K562 (cell line): Measurements from ENCODE around the gene RFNG. TPM values are rescaled to one million over a fixed set of nuclear protein-coding genes. Genes with fewer than 3 reads are reported as not detected.

ENCODE experiments used
- ATAC-seq: fragments of 200-7000 bp; cut with Tn5 transposase; 3 replicates; pipeline ENCODE4 v1.9.1; 2020; ENCODE audit warnings: moderate library complexity
- BruUV-seq: library from RNA; stranded (reverse); fragments of 400-500 nt; replicated peaks from 2 replicates; lab custom pipeline; 2021; lab: Mats Ljungman, UMichigan
- CTCF ChIA-PET: fragments of 300-600 bp; formaldehyde crosslinking; extraction: SDS; loops from one replicate; lab custom pipeline; 2021; ENCODE audit warnings: low intra/inter-chr PET ratio; lab: Yijun Ruan, JAX
- POLR2A ChIA-PET: fragments of 300-600, 350-650 bp; sonication (Branson Sonifier 250); formaldehyde crosslinking; extraction: SDS; loops from one replicate; lab custom pipeline; 2021; ENCODE audit warnings: antibody characterized with exemption, inconsistent platforms; lab: Yijun Ruan, JAX
- DNase-seq, 4 experiments: peaks; one replicate each; pipeline versions ENCODE4 v3.0.0 to v3.0.0-alpha.2; 2011 to 2018; ENCODE audit warnings: low spot score in 3 of 4, mixed read lengths in 3 of 4; ENCODE audit errors: extremely low read depth in 1 of 4
- FAIRE-seq: peaks from 2 replicates; lab custom pipeline; 2011; peaks lifted over from hg19 to GRCh38; lab: Jason Lieb, UNC
- H2AFZ ChIP-seq: 2 replicates; pipeline ENCODE4 v1.6.0; 2011; ENCODE audit warnings: low read depth, low read length, control low read depth, inconsistent platforms
- H3K27ac ChIP-seq: fragments of 200-600 bp; 3 replicates; pipeline ENCODE4 v1.8.0; 2011; ENCODE audit warnings: low read depth, mild to moderate bottlenecking, control low read depth, inconsistent platforms, low read length, moderate library complexity, mixed read lengths; ENCODE audit errors: extremely low read depth
- H3K27me3 ChIP-seq, 2 experiments: fragments of 300-600 bp in 1 of 2; 2 replicates in 1 of 2; 3 replicates in 1 of 2; pipeline versions ENCODE4 v1.6.0 to v1.8.0; 2011; ENCODE audit warnings: inconsistent platforms in 2 of 2, low read length in 2 of 2, mild to moderate bottlenecking in 1 of 2, mixed read lengths in 1 of 2, moderate library complexity in 1 of 2; ENCODE audit not compliant: control insufficient read depth in 2 of 2, insufficient read depth in 2 of 2
- H3K36me3 ChIP-seq: fragments of 300-600 bp; 3 replicates; pipeline ENCODE4 v1.8.0; 2011; ENCODE audit warnings: mild to moderate bottlenecking, low read length, inconsistent platforms; ENCODE audit not compliant: control insufficient read depth, insufficient read depth
- H3K4me1 ChIP-seq, 2 experiments: fragments of 200-600 bp in 1 of 2; replicated peaks in 1 of 2; 2 replicates in 1 of 2; 3 replicates in 1 of 2; pipeline versions ENCODE4 v1.5.1 to v1.8.0; 2011; ENCODE audit warnings: inconsistent platforms in 2 of 2, low read length in 2 of 2, mild to moderate bottlenecking in 1 of 2, mixed read lengths in 1 of 2, moderate library complexity in 1 of 2; ENCODE audit not compliant: control insufficient read depth in 2 of 2, insufficient read depth in 2 of 2
- H3K4me2 ChIP-seq: 2 replicates; pipeline ENCODE4 v1.6.1; 2011; ENCODE audit warnings: low read length, control low read depth, inconsistent platforms, mixed read lengths; ENCODE audit not compliant: insufficient read depth
- H3K4me3 ChIP-seq: fragments of 200-600 bp; sonication (generic), shearing (Covaris generic); 2 replicates; pipeline ENCODE4 v1.5.1; 2016; ENCODE audit warnings: control low read depth, inconsistent platforms
- H3K79me2 ChIP-seq: fragments of 200-600 bp; 3 replicates; pipeline ENCODE4 v1.8.0; 2011; ENCODE audit warnings: low read length, inconsistent platforms; ENCODE audit not compliant: control insufficient read depth, insufficient read depth
- H3K9ac ChIP-seq, 2 experiments: 2 replicates each; pipeline versions ENCODE4 v1.6.0 to v1.6.1; 2011; ENCODE audit warnings: low read depth in 2 of 2, low read length in 2 of 2, control low read depth in 1 of 2, inconsistent platforms in 1 of 2, mild to moderate bottlenecking in 1 of 2, mixed read lengths in 1 of 2; ENCODE audit not compliant: insufficient read depth in 1 of 2
- H3K9me1 ChIP-seq: one replicate; pipeline ENCODE4 v1.6.0; 2011; ENCODE audit warnings: inconsistent platforms, mild to moderate bottlenecking, low read length, moderate library complexity; ENCODE audit not compliant: control insufficient read depth, insufficient read depth
- H3K9me3 ChIP-seq: replicated peaks from 2 replicates; pipeline ENCODE4 v1.5.1; 2011; ENCODE audit warnings: low read depth, low read length, inconsistent platforms; ENCODE audit not compliant: control insufficient read depth, insufficient read depth
- H4K20me1 ChIP-seq: replicated peaks from 2 replicates; pipeline ENCODE4 v1.6.1; 2011; ENCODE audit warnings: low read length, inconsistent platforms, mixed read lengths; ENCODE audit not compliant: control insufficient read depth, insufficient read depth
- CBX3 ChIP-seq, 2 experiments: IDR thresholded peaks; 1 replicate in 1 of 2; 2 replicates in 1 of 2; pipeline ENCODE4 v1.6.1; 2012; ENCODE audit warnings: inconsistent platforms in 2 of 2, low read length in 2 of 2, borderline replicate concordance in 1 of 2, control low read depth in 1 of 2
- COPS2 ChIP-seq: fragments of 450-650 bp; conservative IDR thresholded peaks from 2 replicates; pipeline ENCODE4 v1.6.1; 2016; ENCODE audit warnings: mild to moderate bottlenecking, moderate library complexity
- ETS1 ChIP-seq: conservative IDR thresholded peaks from 2 replicates; pipeline ENCODE4 v1.6.1; 2011; ENCODE audit warnings: low read depth, mild to moderate bottlenecking, low read length; ENCODE audit not compliant: control insufficient read depth
- HDAC1 ChIP-seq, 2 experiments: fragments of 450-650 bp; IDR thresholded peaks; 2 replicates each; pipeline ENCODE4 v1.6.1; 2016 to 2017; ENCODE audit warnings: inconsistent platforms in 1 of 2, mild to moderate bottlenecking in 1 of 2, moderate library complexity in 1 of 2
- HNRNPH1 ChIP-seq: fragments of 200-400 bp; formaldehyde crosslinking; optimal IDR thresholded peaks from 2 replicates; pipeline ENCODE3; 2017; ENCODE audit warnings: low read depth, mild to moderate bottlenecking, low read length, moderate library complexity
- KDM2B ChIP-seq: fragments of 250-450 bp; sonication (Bioruptor Pico); IDR thresholded peaks from 2 replicates; pipeline ENCODE4 v1.8.0; 2021; ENCODE audit warnings: mild to moderate bottlenecking, moderate library complexity
- KLF1 ChIP-seq: fragments of 450-650 bp; IDR thresholded peaks from 2 replicates; pipeline ENCODE4 v1.6.1; 2016; ENCODE audit warnings: missing genetic modification characterization, missing compliant biosample characterization
- NFYB ChIP-seq: IDR thresholded peaks from 2 replicates; pipeline ENCODE4 v1.6.1; 2011; ENCODE audit warnings: mild to moderate bottlenecking, moderate library complexity; ENCODE audit not compliant: insufficient read length; ENCODE audit errors: extremely low read depth
- NUFIP1 ChIP-seq: fragments of 450-650 bp; IDR thresholded peaks from 2 replicates; pipeline ENCODE4 v1.6.1; 2018; ENCODE audit not compliant: partially characterized antibody
- POLR2B ChIP-seq: fragments of 450-650 bp; IDR thresholded peaks from 2 replicates; pipeline ENCODE4 v1.6.1; 2018; ENCODE audit warnings: low read depth; ENCODE audit not compliant: partially characterized antibody
- PRDM10 ChIP-seq: fragments of 450-650 bp; IDR thresholded peaks from 2 replicates; pipeline ENCODE4 v1.6.1; 2018; ENCODE audit not compliant: partially characterized antibody
- SIN3A ChIP-seq, 2 experiments: fragments of 150-350 bp in 1 of 2; IDR thresholded peaks; 2 replicates each; pipeline ENCODE4 v1.6.1; 2011 to 2016; ENCODE audit warnings: borderline replicate concordance in 2 of 2, low read depth in 2 of 2, low read length in 2 of 2, mild to moderate bottlenecking in 2 of 2, moderate library complexity in 2 of 2; ENCODE audit not compliant: control insufficient read depth in 1 of 2
- XRCC5 ChIP-seq: fragments of 200-400 bp; formaldehyde crosslinking; IDR thresholded peaks from 2 replicates; pipeline ENCODE4 v1.6.1; 2017; ENCODE audit warnings: low read depth, mild to moderate bottlenecking, low read length
- ZEB2 ChIP-seq: fragments of 450-650 bp; IDR thresholded peaks from 2 replicates; pipeline ENCODE4 v1.6.1; 2016
- ZNF174 ChIP-seq: fragments of 250-450 bp; sonication (Bioruptor Pico); IDR thresholded peaks from 2 replicates; pipeline ENCODE4 v1.4.0; 2020; ENCODE audit warnings: mild to moderate bottlenecking
- whole genome bisulfite sequencing: fragments of 100-300 bp; shearing (Covaris generic); methylation state at CpG from one replicate; pipeline ENCODE4 v1.1.6; 2016; ENCODE audit warnings: low coverage, mixed read lengths; ENCODE audit not compliant: insufficient coverage; ENCODE audit errors: missing lambda C conversion rate; 5-methylcytosine and 5-hydroxymethylcytosine counted together
- in situ Hi-C: fragments of 300-500 bp; cut with MboI; formaldehyde crosslinking; loops from 4 replicates; pipeline ENCODE4 v1.15.0; 2018; ENCODE audit warnings: inconsistent platforms, mixed read lengths
- intact Hi-C: fragments of 100-400 bp; cut with micrococcal nuclease; formaldehyde crosslinking; loops from 2 replicates; pipeline ENCODE4 v1.14.2; 2022
- polyA plus RNA-seq, 8 experiments: library from polyadenylated mRNA; depleted of rRNA in 4 of 8; stranded (reverse) in 5 of 8; unstranded in 3 of 8; fragments of >200 nt; fragmentation: Nextera tagmentation in 2 of 8; fragmentation: Illumina TruSeq in 1 of 8; extraction: Ambion mirVana in 2 of 8; extraction: Trizol in 1 of 8; gene quantifications; 2 replicates each; pipeline versions ENCODE4 v1.2.1 to v1.2.3, GENCODE V29; 2011 to 2014; ENCODE audit warnings: inconsistent platforms in 1 of 8, missing spikeins in 1 of 8
- total RNA-seq, 7 experiments: library from RNA; depleted of rRNA in 6 of 7; stranded (reverse); fragments of >200 nt in 6 of 7; fragmentation: Illumina TruSeq in 2 of 7; extraction: Trizol in 2 of 7; gene quantifications; 2 replicates each; pipeline versions ENCODE4 v1.2.1 to v1.2.3, GENCODE V29; 2011 to 2021; ENCODE audit warnings: low replicate concordance in 1 of 7

RFNG gene
- total and polyA plus RNA-seq, 9 of the 15 experiments (the other 6 are each of a cell fraction or from before 2014, with no cell fraction given): 0.32 to 32.8 (median 9.5) TPM

- FAIRE-seq (peak; percentile 95), ATAC-seq (peak; percentile 95), DNase-seq (peak; percentile 95 to 99 (median 97))
- ChIA-PET CTCF (interaction anchor here (0.6 to 2.0 kb wide), 3 partner anchors 78 to 250 kb away, joined by 3 to 14 read pairs (median 3); no protein-coding TSS in a partner anchor), POLR2A (interaction anchor here (0.5 to 6.4 kb wide), 11 partner anchors 9 to 113 kb away, joined by 3 to 51 read pairs (median 6); partner anchors contain the start of genes CENPX, FASN and LRRC45)
- Histone ChIP-seq H3K9me3 (no peaks in the 10 kb centered on the region), H3K36me3 (peaks cover 38% of the 10 kb centered on the region; the same call in 2 of the 3 replicates), H4K20me1 (peaks cover 21% of the 10 kb centered on the region; the same call in 1 of the 2 replicates), H3K79me2 (peaks cover 36% of the 10 kb centered on the region), H3K27ac (peak within 1 kb of the TSS; percentile 98), H3K27me3 (no peaks in the 10 kb centered on the region), H3K4me3 (peak within 1 kb of the TSS; percentile 97), H2AFZ (peak within 1 kb of the TSS; percentile 89), H3K4me1 (peaks cover 26 to 69% of the 10 kb centered on the region in 2 experiments), H3K4me2 (peak within 1 kb of the TSS; percentile 95), H3K9ac (peak within 1 kb of the TSS; percentile 83 to 97), H3K9me1 (peaks cover 6% of the 10 kb centered on the region)
- WGBS: under 1% methylated on average over 49 of the region's 92 CpGs
- BruUV-seq: TSS peak; percentile 70
- intact Hi-C loops (loop anchor here (10.0 kb wide), 1 partner anchor 308 kb away; no protein-coding TSS in a partner anchor), in situ Hi-C loops (no loop called here)
- TF ChIP-seq ETS1 (no peak), COPS2 (no peak), KDM2B (no peak), HNRNPH1 (no peak), ZNF174 (CRISPR knock-in tag) (no peak), NUFIP1 (peak; percentile 31), ZEB2 (peak; percentile 17; the same call in 1 of the 2 replicates), PRDM10 (no peak), HDAC1 (IDR thresholded peaks at IDR 0.05) (peak in 1 of 2 experiments; percentile 99; a peak in 3 of 4 replicates), CBX3 (IDR thresholded peaks at IDR 0.05; ENCODE audit: borderline replicate concordance in 1 of 2, low read length in 2 of 2) (no peak), XRCC5 (no peak), KLF1 (tag) (peak; percentile 57; the same call in 1 of the 2 replicates), SIN3A (IDR thresholded peaks at IDR 0.05; ENCODE audit: borderline replicate concordance in 2 of 2, control insufficient read depth in 1 of 2, low read depth in 2 of 2, low read length in 2 of 2) (peak in 1 of 2 experiments; percentile 77; a peak in 2 of 4 replicates), POLR2B (peak; percentile 97), NFYB (peak; percentile 90)
These were observed 14.3 kb downstream of the RFNG start, which contains the start of gene DCXR for GRCh38 chr17:82037092-82037888. TSS of gene DCXR (minus strand) at chr17:82037697. CDS start at chr17:82037682, 15 bp downstream.
